SK-N-SH (cell line): Measurements from ENCODE around the gene CAVIN3. TPM values are rescaled to one million over a fixed set of nuclear protein-coding genes. Genes with fewer than 3 reads are reported as not detected.

Experiments
- CTCF ChIA-PET: fragments of 300-600, 350-600 bp; formaldehyde crosslinking; extraction: SDS; loops from one replicate; lab custom pipeline; 2021; lab: Yijun Ruan, JAX
- POLR2A ChIA-PET: fragments of 350-600 bp; sonication (Branson Sonifier 250); formaldehyde crosslinking; extraction: SDS; loops from one replicate; lab custom pipeline; 2020; ENCODE audit warnings: antibody characterized with exemption, inconsistent platforms; lab: Yijun Ruan, JAX
- DNase-seq: peaks from one replicate; pipeline ENCODE4 v3.0.0; 2012
- H2AFZ ChIP-seq: fragments of 200-600 bp; sonication (generic); 2 replicates; pipeline ENCODE4 v1.8.1; 2016; ENCODE audit warnings: antibody characterized with exemption, mild to moderate bottlenecking, low read depth
- H3F3A ChIP-seq: fragments of 200-600 bp; sonication (generic); replicated peaks from 2 replicates; pipeline ENCODE3; 2016; ENCODE audit warnings: antibody characterized with exemption, mild to moderate bottlenecking; ENCODE audit not compliant: insufficient read depth
- H3K27ac ChIP-seq, 2 experiments: fragments of 200-500 bp in 1 of 2; fragments of 200-600 bp in 1 of 2; sonication (Bioruptor generic) in 1 of 2; sonication (generic), shearing (Covaris generic) in 1 of 2; 2 replicates each; pipeline versions ENCODE4 v1.5.1 to v1.6.1; 2014 to 2016; ENCODE audit warnings: low read depth in 2 of 2, inconsistent platforms in 1 of 2, low read length in 1 of 2, mild to moderate bottlenecking in 1 of 2, mixed read lengths in 1 of 2
- H3K27me3 ChIP-seq: fragments of 200-600 bp; sonication (generic), shearing (Covaris generic); 2 replicates; pipeline ENCODE4 v1.6.1; 2016; ENCODE audit warnings: mixed run types; ENCODE audit not compliant: insufficient read depth
- H3K36me3 ChIP-seq, 2 experiments: fragments of 200-500 bp in 1 of 2; fragments of 200-600 bp in 1 of 2; sonication (Bioruptor generic) in 1 of 2; sonication (generic) in 1 of 2; replicated peaks in 1 of 2; 2 replicates each; pipeline versions ENCODE3 to v1.5.1; 2014 to 2016; ENCODE audit warnings: low read length in 1 of 2, mild to moderate bottlenecking in 1 of 2; ENCODE audit not compliant: insufficient read depth in 2 of 2, control insufficient read depth in 1 of 2
- H3K4me1 ChIP-seq, 2 experiments: fragments of 200-500 bp in 1 of 2; fragments of 200-600 bp in 1 of 2; sonication (Bioruptor generic) in 1 of 2; sonication (generic), shearing (Covaris generic) in 1 of 2; 2 replicates each; pipeline versions ENCODE4 v1.5.1 to v1.6.1; 2014 to 2016; ENCODE audit warnings: low read depth in 1 of 2, low read length in 1 of 2, mixed run types in 1 of 2; ENCODE audit not compliant: insufficient read depth in 2 of 2, control insufficient read depth in 1 of 2
- H3K4me2 ChIP-seq: fragments of 200-600 bp; sonication (generic), shearing (Covaris generic); 2 replicates; pipeline ENCODE4 v1.6.1; 2017; ENCODE audit warnings: mixed run types
- H3K4me3 ChIP-seq, 2 experiments: fragments of 200-500 bp in 1 of 2; fragments of 200-600 bp in 1 of 2; sonication (Bioruptor generic) in 1 of 2; sonication (generic), shearing (Covaris generic) in 1 of 2; 2 replicates each; pipeline versions ENCODE4 v1.5.1 to v1.8.1; 2014 to 2016; ENCODE audit warnings: low read depth in 2 of 2, inconsistent platforms in 1 of 2, low read length in 1 of 2, mild to moderate bottlenecking in 1 of 2, mixed read lengths in 1 of 2, moderate library complexity in 1 of 2
- H3K79me2 ChIP-seq: fragments of 200-600 bp; sonication (generic); 2 replicates; pipeline ENCODE4 v1.8.1; 2017; ENCODE audit warnings: mild to moderate bottlenecking; ENCODE audit not compliant: insufficient read depth
- H3K9ac ChIP-seq: fragments of 200-600 bp; sonication (generic); 2 replicates; pipeline ENCODE4 v1.6.1; 2017; ENCODE audit warnings: mixed run types
- H3K9me2 ChIP-seq: fragments of 200-600 bp; sonication (generic); 2 replicates; pipeline ENCODE4 v1.6.1; 2017; ENCODE audit warnings: mixed run types
- H3K9me3 ChIP-seq: fragments of 200-600 bp; sonication (generic); 2 replicates; pipeline ENCODE4 v1.6.1; 2017; ENCODE audit warnings: mixed run types, mild to moderate bottlenecking, moderate library complexity
- H4K20me1 ChIP-seq: fragments of 200-600 bp; sonication (generic); 2 replicates; pipeline ENCODE4 v1.6.1; 2017; ENCODE audit warnings: mild to moderate bottlenecking, mixed run types; ENCODE audit not compliant: insufficient read depth
- EZH2phosphoT487 ChIP-seq: fragments of 200-600 bp; sonication (generic); IDR thresholded peaks from 2 replicates; pipeline ENCODE4 v1.6.1; 2017; ENCODE audit warnings: low read depth, mixed run types, mild to moderate bottlenecking, antibody characterized with exemption, moderate library complexity, borderline replicate concordance
- FOSL2 ChIP-seq: IDR thresholded peaks from 2 replicates; pipeline ENCODE4 v1.4.0; 2012; ENCODE audit warnings: low read depth, mild to moderate bottlenecking, moderate library complexity, borderline replicate concordance
- FOXJ3 ChIP-seq: sonication (generic); formaldehyde crosslinking; IDR thresholded peaks from 2 replicates; pipeline ENCODE4 v1.5.1; 2020; ENCODE audit warnings: mild to moderate bottlenecking, missing genetic modification reagents
- GATA2 ChIP-seq: sonication (generic); formaldehyde crosslinking; IDR thresholded peaks from 2 replicates; pipeline ENCODE4 v1.5.0; 2020; ENCODE audit warnings: mild to moderate bottlenecking, missing genetic modification reagents
- SIN3A ChIP-seq: IDR thresholded peaks from 2 replicates; pipeline ENCODE4 v1.6.1; 2012; ENCODE audit warnings: low read depth, mild to moderate bottlenecking, low read length, moderate library complexity, borderline replicate concordance
- SMC3 ChIP-seq: IDR thresholded peaks from 2 replicates; pipeline ENCODE4 v1.6.1; 2012; ENCODE audit warnings: low read depth, low read length, improper control_type of control experiment
- TAF1 ChIP-seq: IDR thresholded peaks from 2 replicates; pipeline ENCODE4 v1.6.1; 2012; ENCODE audit warnings: low read depth, mild to moderate bottlenecking, low read length, moderate library complexity, borderline replicate concordance
- YY1 ChIP-seq: IDR thresholded peaks from 2 replicates; pipeline ENCODE4 v1.4.0; 2012; ENCODE audit warnings: low read depth, mild to moderate bottlenecking
- WGBS: methylation state at CpG from one replicate; pipeline ENCODE4 v1.1.6; 2017; ENCODE audit warnings: low lambda C conversion rate; 5-methylcytosine and 5-hydroxymethylcytosine counted together
- polyA plus RNA-seq, 3 experiments: library from polyadenylated mRNA; depleted of rRNA; stranded (reverse); fragments of >200 nt; gene quantifications; 2 replicates each; pipeline ENCODE4 v1.2.3, GENCODE V29; 2012
- TF ChIP-seq, protein P1 (sequence below): fragments of 200-600 bp; sonication (generic); IDR thresholded peaks from 2 replicates; pipeline ENCODE4 v1.6.1; 2017; ENCODE audit warnings: antibody characterized with exemption, mild to moderate bottlenecking, moderate library complexity
- TF ChIP-seq, protein P2 (sequence below): IDR thresholded peaks from 2 replicates; pipeline ENCODE4; 2012
- TF ChIP-seq, protein P3 (sequence below): IDR thresholded peaks from 2 replicates; pipeline ENCODE4 v1.4.0; 2012; ENCODE audit warnings: low read depth, borderline replicate concordance
- TF ChIP-seq, protein P4 (sequence below): IDR thresholded peaks from 2 replicates; pipeline ENCODE4 v1.6.1; 2012; ENCODE audit warnings: mild to moderate bottlenecking, low read depth, low read length, moderate library complexity
- TF ChIP-seq, protein P5 (sequence below): IDR thresholded peaks from 2 replicates; pipeline ENCODE4 v1.4.0; 2012; ENCODE audit warnings: low read depth, borderline replicate concordance
- TF ChIP-seq, protein P6 (sequence below): fragments of 150-350 bp; IDR thresholded peaks from 2 replicates; pipeline ENCODE4 v1.6.1; 2016; ENCODE audit warnings: mild to moderate bottlenecking, low read depth, low read length

The CAVIN3 gene
- polyA plus RNA-seq, 1 of the 3 experiments (the other 2 are of a cell fraction): 23.5 TPM

DNA sequence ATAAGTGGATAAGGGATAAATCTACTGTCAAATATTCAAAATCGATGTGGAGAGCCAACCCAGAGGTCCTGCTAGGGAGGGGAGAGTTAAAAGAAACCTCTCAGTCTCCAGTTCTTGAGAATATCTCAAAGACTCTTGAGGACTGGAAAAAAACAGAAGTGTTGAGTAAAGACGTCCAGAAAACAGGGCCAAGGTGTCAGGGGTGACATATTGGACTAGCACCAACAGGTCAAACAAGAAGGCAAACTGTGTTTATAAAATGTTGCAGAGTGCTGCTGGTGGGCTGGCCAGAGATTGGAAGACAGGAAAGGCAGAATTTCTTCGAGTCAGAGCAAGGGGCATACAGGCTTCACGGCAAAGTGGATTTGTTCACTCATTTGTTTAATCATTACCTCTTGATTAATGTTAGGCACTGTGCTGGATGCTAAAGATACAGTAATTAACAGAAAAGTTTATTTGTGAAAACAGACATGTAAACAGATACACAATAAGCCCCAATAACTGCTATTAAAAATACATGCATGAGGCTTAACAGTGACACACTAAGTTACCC lies 36.3 kb upstream of the CAVIN3 start (continued):
- TF ChIP-seq, protein P1, sequence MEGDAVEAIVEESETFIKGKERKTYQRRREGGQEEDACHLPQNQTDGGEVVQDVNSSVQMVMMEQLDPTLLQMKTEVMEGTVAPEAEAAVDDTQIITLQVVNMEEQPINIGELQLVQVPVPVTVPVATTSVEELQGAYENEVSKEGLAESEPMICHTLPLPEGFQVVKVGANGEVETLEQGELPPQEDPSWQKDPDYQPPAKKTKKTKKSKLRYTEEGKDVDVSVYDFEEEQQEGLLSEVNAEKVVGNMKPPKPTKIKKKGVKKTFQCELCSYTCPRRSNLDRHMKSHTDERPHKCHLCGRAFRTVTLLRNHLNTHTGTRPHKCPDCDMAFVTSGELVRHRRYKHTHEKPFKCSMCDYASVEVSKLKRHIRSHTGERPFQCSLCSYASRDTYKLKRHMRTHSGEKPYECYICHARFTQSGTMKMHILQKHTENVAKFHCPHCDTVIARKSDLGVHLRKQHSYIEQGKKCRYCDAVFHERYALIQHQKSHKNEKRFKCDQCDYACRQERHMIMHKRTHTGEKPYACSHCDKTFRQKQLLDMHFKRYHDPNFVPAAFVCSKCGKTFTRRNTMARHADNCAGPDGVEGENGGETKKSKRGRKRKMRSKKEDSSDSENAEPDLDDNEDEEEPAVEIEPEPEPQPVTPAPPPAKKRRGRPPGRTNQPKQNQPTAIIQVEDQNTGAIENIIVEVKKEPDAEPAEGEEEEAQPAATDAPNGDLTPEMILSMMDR: no peak

DNA sequence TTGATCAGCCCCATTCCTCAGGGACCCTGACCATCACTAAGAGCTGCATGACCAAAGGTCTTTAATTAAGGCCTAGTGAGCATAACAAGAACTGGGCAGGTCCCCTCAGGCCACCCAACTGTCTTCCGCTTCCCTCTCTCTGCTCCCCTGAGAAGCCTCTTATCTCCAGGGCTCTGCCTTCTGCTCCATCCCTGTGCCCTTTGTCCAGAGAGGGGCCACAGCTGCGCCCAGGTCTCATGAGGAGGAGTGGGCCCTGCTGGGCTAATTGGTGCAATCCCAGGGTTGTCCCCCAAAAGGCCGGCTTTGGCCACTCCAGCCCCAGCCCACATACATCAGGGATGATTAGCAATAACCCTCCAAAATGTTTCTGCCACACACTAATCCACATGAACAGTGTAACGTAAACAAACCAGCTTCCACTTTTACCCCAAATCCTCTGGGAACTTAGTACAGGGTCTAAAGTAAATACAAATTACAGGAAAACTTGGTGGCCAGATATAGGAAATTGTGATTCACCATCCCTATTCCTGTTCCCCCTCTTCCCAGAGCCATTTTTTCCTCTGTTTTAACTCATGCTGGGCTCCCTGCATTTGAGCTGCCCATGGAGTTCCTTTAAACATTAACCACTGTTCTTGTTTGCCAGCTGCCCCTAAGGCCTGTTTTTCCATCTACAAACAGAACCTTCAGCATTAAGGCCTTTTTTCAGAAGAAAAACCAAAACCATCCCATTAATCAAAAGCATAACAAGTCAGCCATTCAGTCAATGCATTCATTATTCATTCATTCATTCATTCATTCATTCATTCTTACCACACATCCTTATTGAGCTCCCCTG lies 34.6 kb upstream of the CAVIN3 start:
- 74% methylated on average over 4 of the region's 4 CpGs for WGBS
- H3K4me1 ChIP-seq: peaks cover 0 to 5% of the 10 kb centered on the region in 2 experiments; a peak in 1 of 4 replicates
- no peaks in the 10 kb centered on the region for H3K79me2 ChIP-seq
- no peak overlapping the region for H3K9ac ChIP-seq
- H4K20me1 ChIP-seq: no peaks in the 10 kb centered on the region
- H2AFZ ChIP-seq: no peak overlapping the region
- ChIA-PET CTCF (interaction anchor here (0.8 to 7.4 kb wide), 30 partner anchors 9 to 401 kb away, joined by 3 to 114 read pairs (median 8); partner anchors contain the start of genes C11orf42 and CAVIN3), POLR2A (no interaction called here)
- H3K27ac ChIP-seq: no peak overlapping the region
- H3F3A ChIP-seq: no peaks in the 10 kb centered on the region
- TF ChIP-seq SIN3A: no peak
- TF ChIP-seq FOXJ3 (CRISPR knock-in tag): no peak
- no peak for TF ChIP-seq EZH2phosphoT487
- no peak for TF ChIP-seq GATA2
- TF ChIP-seq, protein P2, sequence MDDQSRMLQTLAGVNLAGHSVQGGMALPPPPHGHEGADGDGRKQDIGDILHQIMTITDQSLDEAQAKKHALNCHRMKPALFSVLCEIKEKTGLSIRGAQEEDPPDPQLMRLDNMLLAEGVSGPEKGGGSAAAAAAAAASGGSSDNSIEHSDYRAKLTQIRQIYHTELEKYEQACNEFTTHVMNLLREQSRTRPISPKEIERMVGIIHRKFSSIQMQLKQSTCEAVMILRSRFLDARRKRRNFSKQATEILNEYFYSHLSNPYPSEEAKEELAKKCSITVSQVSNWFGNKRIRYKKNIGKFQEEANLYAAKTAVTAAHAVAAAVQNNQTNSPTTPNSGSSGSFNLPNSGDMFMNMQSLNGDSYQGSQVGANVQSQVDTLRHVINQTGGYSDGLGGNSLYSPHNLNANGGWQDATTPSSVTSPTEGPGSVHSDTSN: no peak
- no peak for TF ChIP-seq FOSL2
- TF ChIP-seq TAF1: no peak
- TF ChIP-seq, protein P3, sequence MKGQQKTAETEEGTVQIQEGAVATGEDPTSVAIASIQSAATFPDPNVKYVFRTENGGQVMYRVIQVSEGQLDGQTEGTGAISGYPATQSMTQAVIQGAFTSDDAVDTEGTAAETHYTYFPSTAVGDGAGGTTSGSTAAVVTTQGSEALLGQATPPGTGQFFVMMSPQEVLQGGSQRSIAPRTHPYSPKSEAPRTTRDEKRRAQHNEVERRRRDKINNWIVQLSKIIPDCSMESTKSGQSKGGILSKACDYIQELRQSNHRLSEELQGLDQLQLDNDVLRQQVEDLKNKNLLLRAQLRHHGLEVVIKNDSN: no peak
- no peak for TF ChIP-seq SMC3
- TF ChIP-seq, protein P4, sequence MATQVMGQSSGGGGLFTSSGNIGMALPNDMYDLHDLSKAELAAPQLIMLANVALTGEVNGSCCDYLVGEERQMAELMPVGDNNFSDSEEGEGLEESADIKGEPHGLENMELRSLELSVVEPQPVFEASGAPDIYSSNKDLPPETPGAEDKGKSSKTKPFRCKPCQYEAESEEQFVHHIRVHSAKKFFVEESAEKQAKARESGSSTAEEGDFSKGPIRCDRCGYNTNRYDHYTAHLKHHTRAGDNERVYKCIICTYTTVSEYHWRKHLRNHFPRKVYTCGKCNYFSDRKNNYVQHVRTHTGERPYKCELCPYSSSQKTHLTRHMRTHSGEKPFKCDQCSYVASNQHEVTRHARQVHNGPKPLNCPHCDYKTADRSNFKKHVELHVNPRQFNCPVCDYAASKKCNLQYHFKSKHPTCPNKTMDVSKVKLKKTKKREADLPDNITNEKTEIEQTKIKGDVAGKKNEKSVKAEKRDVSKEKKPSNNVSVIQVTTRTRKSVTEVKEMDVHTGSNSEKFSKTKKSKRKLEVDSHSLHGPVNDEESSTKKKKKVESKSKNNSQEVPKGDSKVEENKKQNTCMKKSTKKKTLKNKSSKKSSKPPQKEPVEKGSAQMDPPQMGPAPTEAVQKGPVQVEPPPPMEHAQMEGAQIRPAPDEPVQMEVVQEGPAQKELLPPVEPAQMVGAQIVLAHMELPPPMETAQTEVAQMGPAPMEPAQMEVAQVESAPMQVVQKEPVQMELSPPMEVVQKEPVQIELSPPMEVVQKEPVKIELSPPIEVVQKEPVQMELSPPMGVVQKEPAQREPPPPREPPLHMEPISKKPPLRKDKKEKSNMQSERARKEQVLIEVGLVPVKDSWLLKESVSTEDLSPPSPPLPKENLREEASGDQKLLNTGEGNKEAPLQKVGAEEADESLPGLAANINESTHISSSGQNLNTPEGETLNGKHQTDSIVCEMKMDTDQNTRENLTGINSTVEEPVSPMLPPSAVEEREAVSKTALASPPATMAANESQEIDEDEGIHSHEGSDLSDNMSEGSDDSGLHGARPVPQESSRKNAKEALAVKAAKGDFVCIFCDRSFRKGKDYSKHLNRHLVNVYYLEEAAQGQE: no peak
- TF ChIP-seq YY1: no peak
- TF ChIP-seq, protein P5, sequence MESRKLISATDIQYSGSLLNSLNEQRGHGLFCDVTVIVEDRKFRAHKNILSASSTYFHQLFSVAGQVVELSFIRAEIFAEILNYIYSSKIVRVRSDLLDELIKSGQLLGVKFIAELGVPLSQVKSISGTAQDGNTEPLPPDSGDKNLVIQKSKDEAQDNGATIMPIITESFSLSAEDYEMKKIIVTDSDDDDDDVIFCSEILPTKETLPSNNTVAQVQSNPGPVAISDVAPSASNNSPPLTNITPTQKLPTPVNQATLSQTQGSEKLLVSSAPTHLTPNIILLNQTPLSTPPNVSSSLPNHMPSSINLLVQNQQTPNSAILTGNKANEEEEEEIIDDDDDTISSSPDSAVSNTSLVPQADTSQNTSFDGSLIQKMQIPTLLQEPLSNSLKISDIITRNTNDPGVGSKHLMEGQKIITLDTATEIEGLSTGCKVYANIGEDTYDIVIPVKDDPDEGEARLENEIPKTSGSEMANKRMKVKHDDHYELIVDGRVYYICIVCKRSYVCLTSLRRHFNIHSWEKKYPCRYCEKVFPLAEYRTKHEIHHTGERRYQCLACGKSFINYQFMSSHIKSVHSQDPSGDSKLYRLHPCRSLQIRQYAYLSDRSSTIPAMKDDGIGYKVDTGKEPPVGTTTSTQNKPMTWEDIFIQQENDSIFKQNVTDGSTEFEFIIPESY: no peak
- TF ChIP-seq, protein P6, sequence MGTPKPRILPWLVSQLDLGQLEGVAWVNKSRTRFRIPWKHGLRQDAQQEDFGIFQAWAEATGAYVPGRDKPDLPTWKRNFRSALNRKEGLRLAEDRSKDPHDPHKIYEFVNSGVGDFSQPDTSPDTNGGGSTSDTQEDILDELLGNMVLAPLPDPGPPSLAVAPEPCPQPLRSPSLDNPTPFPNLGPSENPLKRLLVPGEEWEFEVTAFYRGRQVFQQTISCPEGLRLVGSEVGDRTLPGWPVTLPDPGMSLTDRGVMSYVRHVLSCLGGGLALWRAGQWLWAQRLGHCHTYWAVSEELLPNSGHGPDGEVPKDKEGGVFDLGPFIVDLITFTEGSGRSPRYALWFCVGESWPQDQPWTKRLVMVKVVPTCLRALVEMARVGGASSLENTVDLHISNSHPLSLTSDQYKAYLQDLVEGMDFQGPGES: no peak
- H3K4me2 ChIP-seq: no peak overlapping the region
- no peak overlapping the region for H3K4me3 ChIP-seq
- H3K27me3 ChIP-seq: peaks cover 20% of the 10 kb centered on the region; the same call in 1 of the 2 replicates
- no peaks in the 10 kb centered on the region for H3K9me2 ChIP-seq
- H3K36me3 ChIP-seq: no peaks in the 10 kb centered on the region
- no peak for DNase-seq
- H3K9me3 ChIP-seq: no peaks in the 10 kb centered on the region
